Liver (tissue), 3 donors: ENCODE results near the gene KIF4A.

ENCODE experiments used
- ATF3 ChIP-seq: IDR thresholded peaks from 2 replicates; pipeline ENCODE4 v1.6.1; 2016; ENCODE audit warnings: antibody characterized with exemption
- CTCF ChIP-seq: fragments of 150-350 bp; IDR thresholded peaks from 2 replicates; pipeline ENCODE4 v1.5.1; 2017; ENCODE audit warnings: improper control_type of control experiment, low read depth, low read length; ENCODE audit not compliant: missing input control
- EGR1 ChIP-seq, 2 donors: IDR thresholded peaks; 2 replicates each; pipeline ENCODE4 v1.6.1; 2016 to 2018; ENCODE audit warnings: antibody characterized with exemption in 2 of 2, low read depth in 2 of 2
- MAX ChIP-seq: IDR thresholded peaks from 2 replicates; pipeline ENCODE4 v1.6.1; 2016; ENCODE audit warnings: antibody characterized with exemption
- REST ChIP-seq: IDR thresholded peaks from 2 replicates; pipeline ENCODE4 v1.6.1; 2016; ENCODE audit warnings: antibody characterized with exemption, mild to moderate bottlenecking
- SP1 ChIP-seq: IDR thresholded peaks from 2 replicates; pipeline ENCODE4 v1.6.1; 2018; ENCODE audit warnings: antibody characterized with exemption, mild to moderate bottlenecking
- TAF1 ChIP-seq: conservative IDR thresholded peaks from 2 replicates; pipeline ENCODE4 v1.6.1; 2016; ENCODE audit warnings: antibody characterized with exemption, mild to moderate bottlenecking
- ZBTB33 ChIP-seq: IDR thresholded peaks from 2 replicates; pipeline ENCODE4 v1.6.1; 2016; ENCODE audit warnings: antibody characterized with exemption
- donor health status: healthy.
- donor health status: healthy.

- TF ChIP-seq EGR1 (IDR thresholded peaks at IDR 0.05; ENCODE audit: low read depth in 2 of 2) (no peak), SP1 (no peak), TAF1 (no peak), MAX (no peak), CTCF (peak; percentile 70), REST (no peak), ATF3 (no peak), ZBTB33 (no peak)
Observed at GRCh38 chrX:70454441-70455365, 164.8 kb downstream of the KIF4A start.
